Neural progenitor cell (in vitro differentiated cells): ENCODE data around the gene APIP. TPM values are rescaled to one million over a fixed set of nuclear protein-coding genes. Genes with fewer than 3 reads are reported as not detected.

Source experiments
- DNase-seq: peaks from one replicate; pipeline ENCODE4 v3.0.0-alpha.2; 2016; ENCODE audit warnings: low spot score
- H2AFZ ChIP-seq: fragments of 200-600 bp; sonication (generic); replicated peaks from 2 replicates; pipeline ENCODE4 v1.6.1; 2016; ENCODE audit warnings: antibody characterized with exemption
- H3F3A ChIP-seq: fragments of 200-600 bp; sonication (generic); 2 replicates; pipeline ENCODE4 v1.6.1; 2016; ENCODE audit warnings: antibody characterized with exemption, low read depth
- H3K27ac ChIP-seq: fragments of 200-600 bp; sonication (generic); 2 replicates; pipeline ENCODE4 v1.5.1; 2016; ENCODE audit warnings: mild to moderate bottlenecking
- H3K27me3 ChIP-seq: fragments of 200-600 bp; sonication (generic); 2 replicates; pipeline ENCODE4 v1.6.1; 2016; ENCODE audit warnings: mild to moderate bottlenecking, moderate library complexity
- H3K36me3 ChIP-seq: fragments of 200-600 bp; sonication (generic); 2 replicates; pipeline ENCODE4 v1.5.1; 2016
- H3K4me1 ChIP-seq: fragments of 200-600 bp; sonication (generic); 2 replicates; pipeline ENCODE4 v1.6.1; 2016; ENCODE audit warnings: mixed run types
- H3K4me2 ChIP-seq: fragments of 200-600 bp; sonication (generic); 2 replicates; pipeline ENCODE4 v1.6.1; 2016
- H3K4me3 ChIP-seq: fragments of 200-600 bp; sonication (generic); 2 replicates; pipeline ENCODE4 v1.5.1; 2016
- H3K79me2 ChIP-seq: fragments of 200-600 bp; sonication (generic); 2 replicates; pipeline ENCODE4 v1.6.1; 2016; ENCODE audit warnings: low read depth
- H3K9ac ChIP-seq: fragments of 200-600 bp; sonication (generic); 2 replicates; pipeline ENCODE4 v1.6.1; 2016
- H3K9me3 ChIP-seq: fragments of 200-600 bp; sonication (generic); 2 replicates; pipeline ENCODE4 v1.5.1; 2016; ENCODE audit warnings: low read depth
- H4K20me1 ChIP-seq: fragments of 200-600 bp; sonication (generic); 2 replicates; pipeline ENCODE4 v1.6.1; 2016; ENCODE audit warnings: low read depth
- H3K27ac Mint-ChIP-seq: 3 replicates; pipeline ENCODE4 v1.8.0; 2021; ENCODE audit warnings: mixed read lengths
- H3K27me3 Mint-ChIP-seq: 2 replicates; pipeline ENCODE4 v1.8.0; 2022; ENCODE audit warnings: low read depth, mild to moderate bottlenecking, inconsistent platforms, moderate library complexity, mixed read lengths; ENCODE audit not compliant: insufficient read depth
- H3K36me3 Mint-ChIP-seq: 3 replicates; pipeline ENCODE4 v1.8.0; 2021; ENCODE audit warnings: mixed read lengths
- H3K4me1 Mint-ChIP-seq: 3 replicates; pipeline ENCODE4 v1.8.0; 2021; ENCODE audit warnings: mixed read lengths
- H3K4me3 Mint-ChIP-seq: 3 replicates; pipeline ENCODE4 v1.8.0; 2021; ENCODE audit warnings: mild to moderate bottlenecking, moderate library complexity, mixed read lengths
- H3K9me3 Mint-ChIP-seq: 3 replicates; pipeline ENCODE4 v1.8.0; 2020; ENCODE audit warnings: mixed read lengths
- EZH2 ChIP-seq: fragments of 200-600 bp; sonication (generic); IDR thresholded peaks from 2 replicates; pipeline ENCODE4 v1.6.1; 2017; ENCODE audit warnings: antibody characterized with exemption, mild to moderate bottlenecking, moderate library complexity
- EZH2phosphoT487 ChIP-seq: fragments of 200-600 bp; sonication (generic); IDR thresholded peaks from 2 replicates; pipeline ENCODE4 v1.6.1; 2017; ENCODE audit warnings: antibody characterized with exemption
- total RNA-seq: library from RNA; depleted of rRNA; stranded (reverse); fragments of >200 nt; gene quantifications from 2 replicates; pipeline ENCODE4 v1.2.3, GENCODE V29; 2015; ENCODE audit warnings: low replicate concordance
- TF ChIP-seq, protein P1 (sequence below): fragments of 200-600 bp; sonication (generic); IDR thresholded peaks from 2 replicates; pipeline ENCODE4 v1.5.1; 2017; ENCODE audit warnings: antibody characterized with exemption, mild to moderate bottlenecking

The APIP gene
- total RNA-seq, 1 donor from 2014 or later, result 28.7 TPM

DNA sequence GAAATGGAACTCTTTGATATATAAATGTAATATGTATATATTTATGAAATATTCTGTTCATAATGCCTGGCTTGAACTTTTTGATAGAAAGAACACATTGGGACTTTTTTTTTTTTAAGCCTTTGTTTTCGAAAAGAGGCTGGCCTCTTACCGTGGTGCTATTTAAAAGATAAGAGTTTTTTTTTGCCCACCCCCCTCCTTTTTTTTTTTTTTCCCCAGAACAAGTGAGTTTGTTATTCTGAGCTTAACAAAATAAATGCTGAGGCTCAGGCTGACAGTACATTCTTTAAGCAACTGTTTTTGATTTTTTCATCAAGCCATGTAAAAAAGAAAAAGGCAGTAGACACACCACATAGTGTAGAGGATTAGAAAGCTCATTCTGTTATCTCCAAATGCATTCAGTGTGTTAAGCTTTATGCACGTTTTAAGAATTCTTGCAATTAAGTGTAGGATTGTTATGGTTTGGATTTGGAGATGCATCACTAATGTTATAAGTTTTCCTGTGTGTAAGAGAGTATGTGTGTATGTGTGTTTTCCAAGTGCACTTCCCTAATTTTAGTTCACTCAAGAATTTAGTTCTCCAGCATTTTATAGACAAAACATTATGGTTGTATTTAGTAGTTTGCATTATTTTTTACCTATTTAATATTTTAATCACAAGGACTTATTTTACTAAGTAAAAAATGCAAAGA, 12.2 kb upstream of the APIP start:
- Mint-ChIP-seq H3K4me1 (peaks cover 8% of the 10 kb centered on the region), H3K9me3 (no peaks in the 10 kb centered on the region), H3K36me3 (peaks cover 14% of the 10 kb centered on the region), H3K27ac (no peak overlapping the region), H3K4me3 (no peak overlapping the region), H3K27me3 (no peaks in the 10 kb centered on the region)
- Histone ChIP-seq H3K4me1 (peaks cover 12% of the 10 kb centered on the region), H3K27me3 (no peaks in the 10 kb centered on the region), H3K27ac (no peak overlapping the region), H3F3A (no peaks in the 10 kb centered on the region), H3K79me2 (peaks cover 70% of the 10 kb centered on the region), H3K4me2 (peak overlapping the region; percentile 8), H3K9ac (no peak overlapping the region), H4K20me1 (peaks cover 25% of the 10 kb centered on the region), H3K4me3 (no peak overlapping the region), H3K9me3 (no peaks in the 10 kb centered on the region), H3K36me3 (no peaks in the 10 kb centered on the region), H2AFZ (no peak overlapping the region)
- DNase-seq, result no peak
- TF ChIP-seq EZH2, result no peak
- TF ChIP-seq, protein P1, sequence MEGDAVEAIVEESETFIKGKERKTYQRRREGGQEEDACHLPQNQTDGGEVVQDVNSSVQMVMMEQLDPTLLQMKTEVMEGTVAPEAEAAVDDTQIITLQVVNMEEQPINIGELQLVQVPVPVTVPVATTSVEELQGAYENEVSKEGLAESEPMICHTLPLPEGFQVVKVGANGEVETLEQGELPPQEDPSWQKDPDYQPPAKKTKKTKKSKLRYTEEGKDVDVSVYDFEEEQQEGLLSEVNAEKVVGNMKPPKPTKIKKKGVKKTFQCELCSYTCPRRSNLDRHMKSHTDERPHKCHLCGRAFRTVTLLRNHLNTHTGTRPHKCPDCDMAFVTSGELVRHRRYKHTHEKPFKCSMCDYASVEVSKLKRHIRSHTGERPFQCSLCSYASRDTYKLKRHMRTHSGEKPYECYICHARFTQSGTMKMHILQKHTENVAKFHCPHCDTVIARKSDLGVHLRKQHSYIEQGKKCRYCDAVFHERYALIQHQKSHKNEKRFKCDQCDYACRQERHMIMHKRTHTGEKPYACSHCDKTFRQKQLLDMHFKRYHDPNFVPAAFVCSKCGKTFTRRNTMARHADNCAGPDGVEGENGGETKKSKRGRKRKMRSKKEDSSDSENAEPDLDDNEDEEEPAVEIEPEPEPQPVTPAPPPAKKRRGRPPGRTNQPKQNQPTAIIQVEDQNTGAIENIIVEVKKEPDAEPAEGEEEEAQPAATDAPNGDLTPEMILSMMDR, result no peak
- no peak for TF ChIP-seq EZH2phosphoT487

DNA sequence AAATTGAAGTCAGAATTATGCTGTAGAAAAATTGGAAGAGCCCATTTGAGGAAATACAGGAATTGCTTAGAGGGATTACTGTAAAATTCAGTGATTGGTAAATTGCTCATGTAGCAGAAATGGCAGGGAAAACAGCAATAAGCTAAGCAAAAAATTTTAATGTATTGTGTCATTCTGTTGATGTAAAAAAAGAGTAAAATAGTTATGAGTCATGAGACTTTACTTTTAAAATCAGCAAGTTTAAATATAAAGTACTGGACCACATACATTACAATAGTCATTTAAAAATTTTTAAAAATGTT, 10.6 kb upstream of the APIP start:
- Histone ChIP-seq H3K9me3 (no peaks in the 10 kb centered on the region), H4K20me1 (peaks cover 30% of the 10 kb centered on the region), H2AFZ (no peak overlapping the region), H3K79me2 (peaks cover 86% of the 10 kb centered on the region), H3K36me3 (no peaks in the 10 kb centered on the region), H3F3A (no peaks in the 10 kb centered on the region), H3K4me3 (no peak overlapping the region), H3K4me1 (peaks cover 12% of the 10 kb centered on the region), H3K4me2 (no peak overlapping the region), H3K27me3 (no peaks in the 10 kb centered on the region), H3K9ac (no peak overlapping the region), H3K27ac (no peak overlapping the region)
- Mint-ChIP-seq H3K4me3 (no peak overlapping the region), H3K4me1 (peaks cover 8% of the 10 kb centered on the region), H3K36me3 (peaks cover 2% of the 10 kb centered on the region), H3K27ac (no peak overlapping the region), H3K27me3 (no peaks in the 10 kb centered on the region), H3K9me3 (no peaks in the 10 kb centered on the region)
- TF ChIP-seq, protein P1, result no peak
- TF ChIP-seq EZH2, result no peak
- no peak for TF ChIP-seq EZH2phosphoT487
- no peak for DNase-seq

DNA sequence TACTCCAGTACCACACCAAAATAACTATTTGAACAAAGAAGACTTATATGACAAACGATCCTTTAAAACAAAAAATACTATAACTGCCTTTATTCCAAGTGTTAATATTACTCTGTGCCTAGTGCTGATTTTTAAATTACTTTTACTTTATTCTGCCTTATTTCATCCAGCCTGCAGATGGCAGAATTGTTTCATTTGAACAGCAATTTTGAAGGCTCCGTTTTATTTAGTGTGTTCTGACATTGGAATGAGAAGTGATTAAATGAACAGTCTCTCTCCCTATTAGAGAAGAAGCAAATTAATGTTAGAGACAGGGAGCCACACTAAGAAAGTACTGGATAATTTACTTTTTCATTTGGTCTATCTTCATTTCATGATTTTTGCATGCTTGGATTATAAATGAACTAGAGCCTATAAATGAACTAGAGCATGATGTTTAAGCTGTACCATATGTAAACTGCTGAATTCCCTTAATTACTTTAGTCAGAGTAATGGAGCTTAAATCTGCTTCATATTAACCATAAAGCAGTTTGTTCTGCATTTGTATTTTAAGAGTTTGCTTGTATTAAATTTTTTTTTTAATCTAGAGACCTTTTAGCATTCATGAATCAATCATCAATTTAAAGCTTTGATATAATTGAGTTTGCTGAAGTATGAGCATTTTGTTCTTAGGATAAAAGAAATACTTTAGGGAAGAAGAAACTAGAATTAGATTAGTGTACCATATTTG, 10.1 kb upstream of the APIP start:
- peaks cover 8% of the 10 kb centered on the region for H3K4me1 Mint-ChIP-seq
- no peaks in the 10 kb centered on the region for H3K27me3 ChIP-seq
- H3K27me3 Mint-ChIP-seq, result no peaks in the 10 kb centered on the region
- H3K79me2 ChIP-seq, result peaks cover 91% of the 10 kb centered on the region
- no peak overlapping the region for H3K4me3 Mint-ChIP-seq
- H3K9me3 ChIP-seq, result no peaks in the 10 kb centered on the region
- H2AFZ ChIP-seq, result no peak overlapping the region
- peaks cover 31% of the 10 kb centered on the region for H4K20me1 ChIP-seq
- no peak for TF ChIP-seq EZH2
- TF ChIP-seq, protein P1, result peak; percentile 87
- H3K4me3 ChIP-seq, result no peak overlapping the region
- H3K36me3 ChIP-seq, result no peaks in the 10 kb centered on the region
- no peak overlapping the region for H3K9ac ChIP-seq
- peak; percentile 54 for DNase-seq
- H3K4me1 ChIP-seq, result peaks cover 12% of the 10 kb centered on the region
- no peaks in the 10 kb centered on the region for H3F3A ChIP-seq
- H3K27ac Mint-ChIP-seq, result no peak overlapping the region
- no peak overlapping the region for H3K4me2 ChIP-seq
- H3K36me3 Mint-ChIP-seq, result peaks cover 2% of the 10 kb centered on the region
- H3K9me3 Mint-ChIP-seq, result no peaks in the 10 kb centered on the region
- H3K27ac ChIP-seq, result no peak overlapping the region
